GM23338 (cell line): Measurements from ENCODE around the gene MST1. TPM values are rescaled to one million over a fixed set of nuclear protein-coding genes. Genes with fewer than 3 reads are reported as not detected.

Experiments
- ATAC-seq: fragments of 200-7000 bp; cut with Tn5 transposase; 3 replicates; pipeline ENCODE4 v1.9.1; 2020
- DNase-seq: peaks from one replicate; pipeline ENCODE4 v3.0.0-alpha.2; 2015; ENCODE audit warnings: low spot score
- H2AFZ ChIP-seq: fragments of 200-600 bp; sonication (generic); 2 replicates; pipeline ENCODE4 v1.8.0; 2016; ENCODE audit warnings: antibody characterized with exemption, mild to moderate bottlenecking, moderate library complexity
- H3F3A ChIP-seq: fragments of 200-600 bp; sonication (generic); replicated peaks from 2 replicates; pipeline ENCODE4 v1.8.0; 2017; ENCODE audit warnings: antibody characterized with exemption, mixed run types, low read depth
- H3K27ac ChIP-seq: fragments of 200-600 bp; sonication (generic); 2 replicates; pipeline ENCODE4 v1.6.1; 2016; ENCODE audit warnings: low read depth
- H3K27me3 ChIP-seq: fragments of 200-600 bp; sonication (generic); 2 replicates; pipeline ENCODE4 v1.8.0; 2016; ENCODE audit warnings: mild to moderate bottlenecking, mixed run types, moderate library complexity; ENCODE audit not compliant: insufficient read depth
- H3K36me3 ChIP-seq: fragments of 200-600 bp; sonication (generic); 2 replicates; pipeline ENCODE4 v1.8.0; 2016; ENCODE audit warnings: mild to moderate bottlenecking; ENCODE audit not compliant: insufficient read depth
- H3K4me1 ChIP-seq: fragments of 200-600 bp; sonication (generic); 2 replicates; pipeline ENCODE4 v1.8.0; 2016; ENCODE audit warnings: mild to moderate bottlenecking, moderate library complexity; ENCODE audit not compliant: insufficient read depth
- H3K4me2 ChIP-seq: fragments of 200-600 bp; sonication (generic); 2 replicates; pipeline ENCODE4 v1.7.1; 2017; ENCODE audit warnings: mixed run types
- H3K4me3 ChIP-seq: fragments of 200-600 bp; sonication (generic); 2 replicates; pipeline ENCODE4 v1.6.1; 2016; ENCODE audit warnings: mixed run types
- H3K79me2 ChIP-seq: fragments of 200-600 bp; sonication (generic); replicated peaks from 2 replicates; pipeline ENCODE4 v1.8.0; 2017; ENCODE audit warnings: mild to moderate bottlenecking; ENCODE audit not compliant: insufficient read depth
- H3K9me2 ChIP-seq: fragments of 200-600 bp; sonication (generic); 2 replicates; pipeline ENCODE4 v1.8.0; 2017; ENCODE audit not compliant: insufficient read depth
- H4K20me1 ChIP-seq: fragments of 200-600 bp; sonication (generic); replicated peaks from 2 replicates; pipeline ENCODE4 v1.8.0; 2017; ENCODE audit warnings: mild to moderate bottlenecking; ENCODE audit not compliant: insufficient read depth
- H3K27ac Mint-ChIP-seq: 2 replicates; pipeline ENCODE4 v1.8.0; 2020; ENCODE audit warnings: inconsistent platforms, mild to moderate bottlenecking, moderate library complexity, mixed read lengths
- H3K27me3 Mint-ChIP-seq: 3 replicates; pipeline ENCODE4 v1.8.0; 2022; ENCODE audit warnings: low read depth, mild to moderate bottlenecking, moderate library complexity, mixed read lengths, inconsistent platforms; ENCODE audit not compliant: insufficient read depth, poor library complexity
- H3K36me3 Mint-ChIP-seq: 3 replicates; pipeline ENCODE4 v1.8.0; 2021; ENCODE audit warnings: low read depth, mild to moderate bottlenecking, inconsistent platforms, moderate library complexity, mixed read lengths
- H3K4me1 Mint-ChIP-seq: 3 replicates; pipeline ENCODE4 v1.8.0; 2020; ENCODE audit warnings: mild to moderate bottlenecking, inconsistent platforms, mixed read lengths
- H3K4me3 Mint-ChIP-seq: 3 replicates; pipeline ENCODE4 v1.8.0; 2021; ENCODE audit warnings: moderate library complexity, mild to moderate bottlenecking, inconsistent platforms, mixed read lengths
- H3K9me3 Mint-ChIP-seq: 3 replicates; pipeline ENCODE4 v1.8.0; 2020; ENCODE audit warnings: moderate library complexity, mild to moderate bottlenecking, inconsistent platforms, mixed read lengths
- EZH2 ChIP-seq: fragments of 200-600 bp; sonication (generic); IDR thresholded peaks from one replicate; pipeline ENCODE4 v1.8.0; 2017; ENCODE audit warnings: antibody characterized with exemption, mild to moderate bottlenecking, low read depth; ENCODE audit not compliant: unreplicated experiment
- EZH2phosphoT487 ChIP-seq: fragments of 200-600 bp; sonication (generic); IDR thresholded peaks from one replicate; pipeline ENCODE4 v1.8.1; 2018; ENCODE audit warnings: antibody characterized with exemption; ENCODE audit not compliant: unreplicated experiment
- POLR2AphosphoS5 ChIP-seq: IDR thresholded peaks from 2 replicates; pipeline ENCODE4 v1.6.1; 2016; ENCODE audit warnings: antibody characterized with exemption, low read depth
- STAT1 ChIP-seq: IDR thresholded peaks from one replicate; pipeline ENCODE4 v1.6.1; 2016; ENCODE audit warnings: antibody characterized with exemption; ENCODE audit not compliant: unreplicated experiment
- ZNF462 ChIP-seq: fragments of 250-450 bp; sonication (Bioruptor Pico); IDR thresholded peaks from 2 replicates; pipeline ENCODE4 v1.5.0; 2020; ENCODE audit warnings: mild to moderate bottlenecking, moderate library complexity
- polyA plus RNA-seq: library from polyadenylated mRNA; unstranded; fragments of >200 nt; fragmentation: Nextera tagmentation; extraction: Ambion mirVana; gene quantifications from 2 replicates; pipeline ENCODE4 v1.2.1, GENCODE V29; 2016
- total RNA-seq: library from RNA; depleted of rRNA; stranded (reverse); fragments of >200 nt; shearing (Covaris generic); gene quantifications from 2 replicates; pipeline ENCODE4 v1.2.3, GENCODE V29; 2014
- TF ChIP-seq, protein P1 (sequence below), 2 experiments: fragments of 200-600 bp in 1 of 2; sonication (generic) in 1 of 2; conservative IDR thresholded peaks; 2 replicates each; pipeline versions ENCODE4 v1.5.1 to v1.6.1; 2016 to 2017; ENCODE audit warnings: antibody characterized with exemption in 2 of 2, low read depth in 2 of 2, mild to moderate bottlenecking in 2 of 2, moderate library complexity in 1 of 2

MST1 gene
- total and polyA plus RNA-seq, 2 experiments from 2014 or later = 5.9 to 11.1 TPM

DNA sequence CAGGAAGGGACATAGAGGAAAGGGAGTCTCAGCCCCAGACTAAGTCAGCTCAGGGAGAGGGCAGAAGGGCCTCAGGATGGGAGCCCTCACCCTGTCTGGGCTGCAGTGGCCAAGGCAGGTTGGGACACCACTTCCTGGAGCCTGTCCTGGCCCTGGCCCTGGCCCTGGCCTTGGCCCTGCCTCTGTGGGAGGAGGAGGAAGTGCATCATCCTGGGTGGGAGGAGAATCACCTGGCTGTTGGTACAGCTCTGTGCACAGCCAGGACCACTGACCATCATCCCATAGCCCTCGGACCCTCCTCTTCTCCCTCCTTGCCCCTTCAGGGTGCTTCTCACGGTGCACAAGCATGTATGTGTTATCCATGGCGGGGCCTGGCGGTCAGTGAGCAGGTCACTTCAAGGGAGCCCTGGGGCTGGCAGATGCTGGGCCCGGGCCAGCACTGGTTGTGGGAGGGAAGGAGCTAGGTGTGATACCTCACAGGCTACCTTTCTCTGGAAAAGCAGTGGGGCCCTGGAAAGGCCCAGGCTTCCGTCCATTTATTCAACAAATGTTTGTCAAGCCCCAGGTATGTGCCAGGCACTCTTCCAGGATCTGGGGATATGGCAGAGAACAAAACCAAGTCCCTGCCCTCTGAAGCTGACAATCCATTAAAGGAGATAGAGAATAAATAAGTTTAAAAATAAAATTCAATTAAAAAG, 23.3 kb downstream of the MST1 start:
- Histone ChIP-seq H3K36me3 (no peaks in the 10 kb centered on the region), H3K4me2 (no peak overlapping the region), H3K9me2 (no peaks in the 10 kb centered on the region), H3F3A (no peaks in the 10 kb centered on the region), H3K27me3 (no peaks in the 10 kb centered on the region), H3K4me1 (no peaks in the 10 kb centered on the region), H4K20me1 (no peaks in the 10 kb centered on the region), H3K4me3 (no peak overlapping the region), H3K79me2 (no peaks in the 10 kb centered on the region), H2AFZ (no peak overlapping the region), H3K27ac (no peak overlapping the region)
- H3K9me3 Mint-ChIP-seq = no peaks in the 10 kb centered on the region
- DNase-seq = no peak
- TF ChIP-seq STAT1 = no peak
- no peak for TF ChIP-seq POLR2AphosphoS5
- peaks cover 23% of the 10 kb centered on the region for H3K4me1 Mint-ChIP-seq
- H3K27me3 Mint-ChIP-seq = peaks cover 11% of the 10 kb centered on the region
- no peak overlapping the region for H3K4me3 Mint-ChIP-seq
- H3K36me3 Mint-ChIP-seq = no peaks in the 10 kb centered on the region; the same call in 2 of the 3 replicates
- no peak overlapping the region for H3K27ac Mint-ChIP-seq
- no peak for ATAC-seq

DNA sequence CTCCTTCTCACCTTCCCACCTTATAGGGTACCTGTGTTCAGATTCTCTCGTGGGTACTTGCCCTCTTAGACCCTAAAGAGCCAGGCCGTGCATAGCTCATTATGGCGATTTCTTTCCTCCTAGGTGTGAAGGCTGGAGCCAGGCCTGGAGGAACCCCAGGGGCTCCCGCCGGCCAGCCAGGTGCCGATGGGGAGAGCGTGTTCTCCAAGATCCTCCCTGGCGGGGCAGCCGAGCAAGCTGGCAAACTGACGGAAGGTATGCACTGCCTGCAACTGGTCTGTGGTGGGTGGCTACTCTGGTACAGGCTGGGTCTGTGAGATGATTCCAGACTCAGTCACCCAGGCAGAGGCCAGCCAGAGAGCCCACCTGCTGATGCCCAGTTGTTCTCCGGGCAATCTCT, 25.0 kb downstream of the MST1 start:
- no peak overlapping the region for H3K4me3 Mint-ChIP-seq
- DNase-seq = no peak
- no peak overlapping the region for H2AFZ ChIP-seq
- no peak overlapping the region for H3K27ac ChIP-seq
- H3K36me3 ChIP-seq = no peaks in the 10 kb centered on the region
- no peaks in the 10 kb centered on the region for H3K4me1 ChIP-seq
- H3K27me3 ChIP-seq = no peaks in the 10 kb centered on the region
- H3K4me3 ChIP-seq = no peak overlapping the region
- no peak overlapping the region for H3K27ac Mint-ChIP-seq
- H3K79me2 ChIP-seq = no peaks in the 10 kb centered on the region
- no peaks in the 10 kb centered on the region for H3K9me3 Mint-ChIP-seq
- no peaks in the 10 kb centered on the region; the same call in 2 of the 3 replicates for H3K36me3 Mint-ChIP-seq
- H3K4me1 Mint-ChIP-seq = peaks cover 21% of the 10 kb centered on the region
- H3F3A ChIP-seq = no peaks in the 10 kb centered on the region
- H3K9me2 ChIP-seq = no peaks in the 10 kb centered on the region
- H4K20me1 ChIP-seq = no peaks in the 10 kb centered on the region
- TF ChIP-seq, protein P1, sequence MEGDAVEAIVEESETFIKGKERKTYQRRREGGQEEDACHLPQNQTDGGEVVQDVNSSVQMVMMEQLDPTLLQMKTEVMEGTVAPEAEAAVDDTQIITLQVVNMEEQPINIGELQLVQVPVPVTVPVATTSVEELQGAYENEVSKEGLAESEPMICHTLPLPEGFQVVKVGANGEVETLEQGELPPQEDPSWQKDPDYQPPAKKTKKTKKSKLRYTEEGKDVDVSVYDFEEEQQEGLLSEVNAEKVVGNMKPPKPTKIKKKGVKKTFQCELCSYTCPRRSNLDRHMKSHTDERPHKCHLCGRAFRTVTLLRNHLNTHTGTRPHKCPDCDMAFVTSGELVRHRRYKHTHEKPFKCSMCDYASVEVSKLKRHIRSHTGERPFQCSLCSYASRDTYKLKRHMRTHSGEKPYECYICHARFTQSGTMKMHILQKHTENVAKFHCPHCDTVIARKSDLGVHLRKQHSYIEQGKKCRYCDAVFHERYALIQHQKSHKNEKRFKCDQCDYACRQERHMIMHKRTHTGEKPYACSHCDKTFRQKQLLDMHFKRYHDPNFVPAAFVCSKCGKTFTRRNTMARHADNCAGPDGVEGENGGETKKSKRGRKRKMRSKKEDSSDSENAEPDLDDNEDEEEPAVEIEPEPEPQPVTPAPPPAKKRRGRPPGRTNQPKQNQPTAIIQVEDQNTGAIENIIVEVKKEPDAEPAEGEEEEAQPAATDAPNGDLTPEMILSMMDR (conservative IDR thresholded peaks at IDR 0.05; ENCODE audit: low read depth in 2 of 2) = no peak
- no peak for TF ChIP-seq STAT1
- no peak overlapping the region for H3K4me2 ChIP-seq
- no peak for ATAC-seq
- peaks cover 14% of the 10 kb centered on the region for H3K27me3 Mint-ChIP-seq

- Mint-ChIP-seq H3K36me3 (no peaks in the 10 kb centered on the region; the same call in 2 of the 3 replicates), H3K4me3 (no peak overlapping the region), H3K4me1 (peaks cover 21% of the 10 kb centered on the region), H3K9me3 (no peaks in the 10 kb centered on the region), H3K27ac (no peak overlapping the region), H3K27me3 (peaks cover 15% of the 10 kb centered on the region)
- H2AFZ ChIP-seq = no peak overlapping the region
- no peak for ATAC-seq
- H3K9me2 ChIP-seq = no peaks in the 10 kb centered on the region
- no peak for DNase-seq
- H3K4me2 ChIP-seq = no peak overlapping the region
- H3K4me1 ChIP-seq = no peaks in the 10 kb centered on the region
- H3F3A ChIP-seq = no peaks in the 10 kb centered on the region
- no peaks in the 10 kb centered on the region for H3K79me2 ChIP-seq
- no peak for TF ChIP-seq EZH2phosphoT487
- TF ChIP-seq ZNF462 = no peak
- TF ChIP-seq EZH2 = no peak
- H3K4me3 ChIP-seq = no peak overlapping the region
- no peaks in the 10 kb centered on the region for H4K20me1 ChIP-seq
- no peaks in the 10 kb centered on the region for H3K36me3 ChIP-seq
- H3K27me3 ChIP-seq = no peaks in the 10 kb centered on the region
- H3K27ac ChIP-seq = no peak overlapping the region
Measured at GRCh38 chr3:49663831-49664230, 25.4 kb downstream of the MST1 start.
